Liver (tissue), 9 donors: ENCODE data around the gene CREB5. TPM values are rescaled to one million over a fixed set of nuclear protein-coding genes. Genes with fewer than 3 reads are reported as not detected.

Experiments
- DNase-seq: peaks from one replicate; pipeline ENCODE4 v3.0.0-alpha.2; 2017; ENCODE audit warnings: low spot score
- H3K27ac ChIP-seq, 2 donors: one replicate each; pipeline ENCODE4 v1.7.0; 2013; ENCODE audit warnings: inconsistent platforms in 2 of 2, low read length in 2 of 2, control low read depth in 1 of 2, low read depth in 1 of 2, mild to moderate bottlenecking in 1 of 2
- H3K27me3 ChIP-seq, 4 donors: one replicate each; pipeline versions ENCODE4 v1.6.1 to v1.7.0; 2013; ENCODE audit warnings: low read length in 3 of 4, inconsistent platforms in 1 of 4, mild to moderate bottlenecking in 1 of 4, moderate library complexity in 1 of 4; ENCODE audit not compliant: control insufficient read depth in 4 of 4, insufficient read depth in 4 of 4
- H3K36me3 ChIP-seq, 4 donors: one replicate each; pipeline versions ENCODE4 v1.6.1 to v1.7.0; 2013; ENCODE audit warnings: low read length in 3 of 4, mild to moderate bottlenecking in 3 of 4, low read depth in 1 of 4, moderate library complexity in 1 of 4; ENCODE audit not compliant: control insufficient read depth in 4 of 4, insufficient read depth in 3 of 4
- H3K4me1 ChIP-seq, 4 donors: one replicate each; pipeline versions ENCODE4 v1.6.1 to v1.7.0; 2013; ENCODE audit warnings: low read length in 3 of 4, mild to moderate bottlenecking in 3 of 4, moderate library complexity in 1 of 4; ENCODE audit not compliant: control insufficient read depth in 4 of 4, insufficient read depth in 4 of 4
- H3K4me3 ChIP-seq, 3 donors: one replicate each; pipeline versions ENCODE4 v1.6.1 to v1.7.0; 2013; ENCODE audit warnings: low read length in 3 of 3, control low read depth in 1 of 3, low read depth in 1 of 3, mild to moderate bottlenecking in 1 of 3
- H3K9ac ChIP-seq, 2 donors: one replicate each; pipeline ENCODE4 v1.7.0; 2013; ENCODE audit warnings: low read length in 2 of 2, mild to moderate bottlenecking in 2 of 2, moderate library complexity in 2 of 2, control low read depth in 1 of 2, low read depth in 1 of 2
- H3K9me3 ChIP-seq, 4 donors: one replicate each; pipeline versions ENCODE4 v1.6.1 to v1.7.0; 2013; ENCODE audit warnings: low read length in 3 of 4; ENCODE audit not compliant: control insufficient read depth in 4 of 4
- CTCF ChIP-seq: fragments of 150-350 bp; IDR thresholded peaks from 2 replicates; pipeline ENCODE4 v1.5.1; 2017; ENCODE audit warnings: improper control_type of control experiment, low read depth, low read length; ENCODE audit not compliant: missing input control
- EGR1 ChIP-seq, 2 donors: IDR thresholded peaks; 2 replicates each; pipeline ENCODE4 v1.6.1; 2016 to 2018; ENCODE audit warnings: antibody characterized with exemption in 2 of 2, low read depth in 2 of 2
- FOXA1 ChIP-seq: IDR thresholded peaks from 2 replicates; pipeline ENCODE4 v1.6.1; 2016; ENCODE audit warnings: antibody characterized with exemption
- HNF4A ChIP-seq, 2 donors: conservative IDR thresholded peaks; 2 replicates each; pipeline ENCODE4 v1.6.1; 2016; ENCODE audit warnings: antibody characterized with exemption in 2 of 2, mild to moderate bottlenecking in 2 of 2
- HNF4G ChIP-seq: IDR thresholded peaks from 2 replicates; pipeline ENCODE4 v1.6.1; 2016; ENCODE audit warnings: antibody characterized with exemption
- MAX ChIP-seq: IDR thresholded peaks from 2 replicates; pipeline ENCODE4 v1.6.1; 2016; ENCODE audit warnings: antibody characterized with exemption
- NR2F2 ChIP-seq: IDR thresholded peaks from 2 replicates; pipeline ENCODE4 v1.6.1; 2016; ENCODE audit warnings: antibody characterized with exemption
- RAD21 ChIP-seq, 2 donors: IDR thresholded peaks; 2 replicates each; pipeline ENCODE4 v1.6.1; 2016; ENCODE audit warnings: antibody characterized with exemption in 2 of 2, mild to moderate bottlenecking in 2 of 2
- RXRA ChIP-seq, 2 donors: IDR thresholded peaks; 2 replicates each; pipeline ENCODE4 v1.6.1; 2017 to 2018; ENCODE audit warnings: antibody characterized with exemption in 2 of 2, mild to moderate bottlenecking in 1 of 2
- SP1 ChIP-seq: IDR thresholded peaks from 2 replicates; pipeline ENCODE4 v1.6.1; 2018; ENCODE audit warnings: antibody characterized with exemption, mild to moderate bottlenecking
- WGBS: extraction: QIAGEN DNeasy Blood & Tissue Kit; methylation state at CpG from one replicate; pipeline ENCODE4 v1.1.7; 2013; 5-methylcytosine and 5-hydroxymethylcytosine counted together
- polyA plus RNA-seq, 2 donors: library from polyadenylated mRNA; stranded (reverse) in 1 of 2; unstranded in 1 of 2; fragments of 200-250 nt in 1 of 2; fragments of >200 nt in 1 of 2; fragmentation: Nextera tagmentation in 1 of 2; extraction: Ambion mirVana in 1 of 2; gene quantifications; one replicate each; pipeline versions ENCODE4 v1.2.1 to v1.2.3, GENCODE V29; 2013 to 2015
- total RNA-seq, 2 donors: library from RNA; depleted of rRNA; stranded (reverse); fragments of >200 nt; gene quantifications; one replicate each; pipeline ENCODE4 v1.2.3, GENCODE V29; 2014
- TF ChIP-seq, protein P1 (sequence below): IDR thresholded peaks from 2 replicates; pipeline ENCODE4 v1.6.1; 2016; ENCODE audit warnings: antibody characterized with exemption
- donor health status: healthy.
- donor health status: healthy.
- donor health status: healthy.
- donor health status: healthy.
- donor health status: healthy.

The CREB5 gene
- total and polyA plus RNA-seq, 4 donors, result 0.25 to 0.92 (median 0.67) TPM

DNA sequence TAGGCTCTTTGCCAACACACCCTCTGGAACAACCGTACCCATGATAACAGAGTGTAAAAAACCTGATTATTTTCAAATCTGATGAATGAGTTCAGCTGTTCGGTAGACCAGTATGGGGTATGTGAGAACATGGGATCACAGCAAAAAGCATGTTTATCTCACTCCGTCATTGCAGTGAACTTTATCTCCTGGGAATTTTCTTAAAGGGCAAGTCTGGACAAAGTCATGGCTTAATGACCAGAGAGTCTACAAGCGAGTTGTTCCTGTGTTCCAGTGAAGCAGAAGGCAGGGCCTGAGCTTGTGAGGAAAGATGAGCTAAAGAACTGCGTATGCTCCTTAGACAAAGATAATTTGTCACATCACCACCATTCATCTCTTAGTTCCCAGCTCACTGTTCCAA lies 326.1 kb downstream of the CREB5 start:
- Histone ChIP-seq H3K27me3 (peaks cover 0 to 3% (median 3%) of the 10 kb centered on the region in 4 donors), H3K27ac (no peak overlapping the region), H3K9ac (no peak overlapping the region), H3K4me1 (no peaks in the 10 kb centered on the region), H3K9me3 (no peaks in the 10 kb centered on the region), H3K36me3 (no peaks in the 10 kb centered on the region), H3K4me3 (no peak overlapping the region)
- no peak for DNase-seq
- TF ChIP-seq NR2F2 (peak; percentile 12), EGR1 (IDR thresholded peaks at IDR 0.05; ENCODE audit: low read depth in 2 of 2) (no peak)
- WGBS, result 63% methylated on average over 5 of the region's 5 CpGs

DNA sequence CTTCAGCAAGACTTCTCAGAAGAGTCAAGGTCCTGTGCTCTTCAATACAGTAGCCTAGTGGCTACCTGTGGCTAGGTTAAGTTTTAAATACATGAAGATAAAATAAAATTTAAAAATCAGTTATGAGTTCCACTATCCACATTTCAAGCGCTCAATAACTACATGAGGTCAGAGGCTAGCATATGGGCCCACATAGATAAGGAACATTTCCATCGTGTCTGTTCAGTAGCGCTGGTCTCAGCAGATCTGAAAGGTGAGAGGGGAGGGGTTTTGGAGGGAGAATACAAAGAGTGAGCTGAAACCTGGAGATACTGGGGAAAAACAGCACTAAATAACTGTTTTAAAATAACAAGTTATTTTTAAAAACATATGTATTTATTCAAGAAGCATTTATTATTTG lies 326.8 kb downstream of the CREB5 start:
- TF ChIP-seq MAX (no peak), HNF4G (no peak), SP1 (no peak), CTCF (no peak), RAD21 (IDR thresholded peaks at IDR 0.05) (no peak), NR2F2 (no peak), EGR1 (IDR thresholded peaks at IDR 0.05; ENCODE audit: low read depth in 2 of 2) (no peak)
- TF ChIP-seq, protein P1, sequence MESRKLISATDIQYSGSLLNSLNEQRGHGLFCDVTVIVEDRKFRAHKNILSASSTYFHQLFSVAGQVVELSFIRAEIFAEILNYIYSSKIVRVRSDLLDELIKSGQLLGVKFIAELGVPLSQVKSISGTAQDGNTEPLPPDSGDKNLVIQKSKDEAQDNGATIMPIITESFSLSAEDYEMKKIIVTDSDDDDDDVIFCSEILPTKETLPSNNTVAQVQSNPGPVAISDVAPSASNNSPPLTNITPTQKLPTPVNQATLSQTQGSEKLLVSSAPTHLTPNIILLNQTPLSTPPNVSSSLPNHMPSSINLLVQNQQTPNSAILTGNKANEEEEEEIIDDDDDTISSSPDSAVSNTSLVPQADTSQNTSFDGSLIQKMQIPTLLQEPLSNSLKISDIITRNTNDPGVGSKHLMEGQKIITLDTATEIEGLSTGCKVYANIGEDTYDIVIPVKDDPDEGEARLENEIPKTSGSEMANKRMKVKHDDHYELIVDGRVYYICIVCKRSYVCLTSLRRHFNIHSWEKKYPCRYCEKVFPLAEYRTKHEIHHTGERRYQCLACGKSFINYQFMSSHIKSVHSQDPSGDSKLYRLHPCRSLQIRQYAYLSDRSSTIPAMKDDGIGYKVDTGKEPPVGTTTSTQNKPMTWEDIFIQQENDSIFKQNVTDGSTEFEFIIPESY, result no peak
- Histone ChIP-seq H3K4me3 (no peak overlapping the region), H3K27me3 (peaks cover 0 to 3% (median 3%) of the 10 kb centered on the region in 4 donors), H3K9ac (no peak overlapping the region), H3K9me3 (no peaks in the 10 kb centered on the region), H3K27ac (no peak overlapping the region), H3K4me1 (no peaks in the 10 kb centered on the region), H3K36me3 (no peaks in the 10 kb centered on the region)
- DNase-seq, result no peak
- WGBS, result 68% methylated on average over 3 of the region's 3 CpGs

GRCh38 chr7:28739826-28740225 lies 327.5 kb downstream of the CREB5 start:
- no peak overlapping the region for H3K4me3 ChIP-seq
- peaks cover 0 to 3% (median 3%) of the 10 kb centered on the region in 4 donors for H3K27me3 ChIP-seq
- no peak for TF ChIP-seq HNF4A (conservative IDR thresholded peaks at IDR 0.05)
- no peak for TF ChIP-seq CTCF
- TF ChIP-seq RXRA (IDR thresholded peaks at IDR 0.05), result no peak
- TF ChIP-seq FOXA1, result no peak
- no peak overlapping the region for H3K9ac ChIP-seq
- no peaks in the 10 kb centered on the region for H3K4me1 ChIP-seq
- no peak for DNase-seq
- H3K9me3 ChIP-seq, result no peaks in the 10 kb centered on the region
- no peaks in the 10 kb centered on the region for H3K36me3 ChIP-seq
- no peak overlapping the region for H3K27ac ChIP-seq
- WGBS, result 59% methylated on average over 5 of the region's 5 CpGs
